Neural cell (in vitro differentiated cells): ENCODE results near the gene PTPRD. TPM values are rescaled to one million over a fixed set of nuclear protein-coding genes. Genes with fewer than 3 reads are reported as not detected.

ENCODE experiments used
- H2AFZ ChIP-seq: fragments of 200-600, 300-800 bp; sonication (generic), shearing (Covaris generic); 2 replicates; pipeline ENCODE4 v1.6.0; 2014; ENCODE audit warnings: low read depth, mild to moderate bottlenecking, antibody characterized with exemption, low read length, moderate library complexity
- H3F3A ChIP-seq: fragments of 200-600 bp; shearing (Covaris generic); 2 replicates; pipeline ENCODE4 v1.6.1; 2016; ENCODE audit warnings: mild to moderate bottlenecking, moderate library complexity, mixed read lengths, antibody characterized with exemption, low read length; ENCODE audit not compliant: insufficient read depth, poor library complexity, severe bottlenecking
- H3K27ac ChIP-seq: fragments of 200-600, 300-800 bp; sonication (generic), shearing (Covaris generic); 2 replicates; pipeline ENCODE4 v1.5.1; 2014; ENCODE audit warnings: mild to moderate bottlenecking, low read length, moderate library complexity
- H3K27me3 ChIP-seq: fragments of 300-800, 200-600 bp; sonication (generic), shearing (Covaris generic); 2 replicates; pipeline ENCODE4 v1.6.0; 2014; ENCODE audit warnings: mild to moderate bottlenecking, low read depth, low read length, moderate library complexity; ENCODE audit not compliant: insufficient read depth
- H3K36me3 ChIP-seq: fragments of 300-800, 200-600 bp; sonication (generic), shearing (Covaris generic); 2 replicates; pipeline ENCODE4 v1.5.1; 2014; ENCODE audit warnings: mild to moderate bottlenecking, antibody characterized with exemption, low read length, moderate library complexity; ENCODE audit not compliant: insufficient read depth
- H3K4me2 ChIP-seq: fragments of 300-800, 200-600 bp; sonication (generic), shearing (Covaris generic); 2 replicates; pipeline ENCODE4 v1.6.0; 2014; ENCODE audit warnings: mild to moderate bottlenecking, low read length
- H3K4me3 ChIP-seq: fragments of 300-800, 200-600 bp; sonication (generic), shearing (Covaris generic); 2 replicates; pipeline ENCODE4 v1.5.1; 2014; ENCODE audit warnings: mild to moderate bottlenecking, low read length, moderate library complexity
- H3K79me2 ChIP-seq: fragments of 200-600 bp; shearing (Covaris generic); replicated peaks from 2 replicates; pipeline ENCODE4 v1.6.0; 2014; ENCODE audit warnings: mild to moderate bottlenecking, low read length, moderate library complexity; ENCODE audit not compliant: insufficient read depth
- H3K9ac ChIP-seq: fragments of 300-800, 200-600 bp; sonication (generic), shearing (Covaris generic); 2 replicates; pipeline ENCODE4 v1.6.1; 2016; ENCODE audit warnings: mild to moderate bottlenecking, low read length, mixed read lengths
- H3K9me2 ChIP-seq: fragments of 200-600 bp; shearing (Covaris generic); 2 replicates; pipeline ENCODE4 v1.6.1; 2016; ENCODE audit warnings: mild to moderate bottlenecking, low read length, mixed read lengths; ENCODE audit not compliant: insufficient read depth
- H3K9me3 ChIP-seq: fragments of 200-600, 300-800 bp; sonication (generic), shearing (Covaris generic); 2 replicates; pipeline ENCODE4 v1.6.1; 2016; ENCODE audit warnings: mild to moderate bottlenecking, mixed run types, low read length, moderate library complexity, mixed read lengths
- H4K20me1 ChIP-seq: fragments of 200-600 bp; shearing (Covaris generic); 2 replicates; pipeline ENCODE4 v1.6.1; 2016; ENCODE audit warnings: mild to moderate bottlenecking, mixed run types; ENCODE audit not compliant: insufficient read depth
- EP300 ChIP-seq: fragments of 450-650 bp; conservative IDR thresholded peaks from 2 replicates; pipeline ENCODE4 v1.6.1; 2014; ENCODE audit warnings: antibody characterized with exemption, mild to moderate bottlenecking, moderate library complexity; ENCODE audit not compliant: poor library complexity, severe bottlenecking
- EZH2 ChIP-seq: fragments of 200-600, 300-800 bp; shearing (Covaris generic), sonication (generic); IDR thresholded peaks from 2 replicates; pipeline ENCODE4 v1.6.1; 2014; ENCODE audit warnings: antibody characterized with exemption, low read length, borderline replicate concordance, mild to moderate bottlenecking; ENCODE audit not compliant: insufficient read depth, poor library complexity, severe bottlenecking
- MXI1 ChIP-seq: fragments of 450-650 bp; conservative IDR thresholded peaks from 2 replicates; pipeline ENCODE4 v1.6.1; 2014; ENCODE audit warnings: antibody characterized with exemption, mild to moderate bottlenecking; ENCODE audit not compliant: poor library complexity, severe bottlenecking
- POLR2AphosphoS5 ChIP-seq: IDR thresholded peaks from 2 replicates; pipeline ENCODE4 v1.6.1; 2012
- RAD21 ChIP-seq: fragments of 450-650 bp; conservative IDR thresholded peaks from 2 replicates; pipeline ENCODE4 v1.6.1; 2014; ENCODE audit warnings: antibody characterized with exemption, mild to moderate bottlenecking, moderate library complexity
- SMC3 ChIP-seq: fragments of 450-650 bp; conservative IDR thresholded peaks from 2 replicates; pipeline ENCODE4 v1.6.1; 2014; ENCODE audit warnings: antibody characterized with exemption, mild to moderate bottlenecking, moderate library complexity; ENCODE audit not compliant: poor library complexity
- TAF1 ChIP-seq: IDR thresholded peaks from 2 replicates; pipeline ENCODE4 v1.6.1; 2012; ENCODE audit warnings: low read depth
- polyA plus RNA-seq: library from polyadenylated mRNA; depleted of rRNA; stranded (reverse); fragments of >200 nt; gene quantifications from 2 replicates; pipeline ENCODE4 v1.2.3, GENCODE V29; 2014
- TF ChIP-seq, protein P1 (sequence below): IDR thresholded peaks from 2 replicates; pipeline ENCODE4 v1.6.1; 2012; ENCODE audit warnings: borderline replicate concordance
- TF ChIP-seq, protein P2 (sequence below): fragments of 450-650 bp; IDR thresholded peaks from 2 replicates; pipeline ENCODE4 v1.5.1; 2014; ENCODE audit warnings: antibody characterized with exemption, mild to moderate bottlenecking, moderate library complexity; ENCODE audit not compliant: poor library complexity, severe bottlenecking

PTPRD gene
- polyA plus RNA-seq, 1 donor from 2014 or later = 143 TPM

DNA sequence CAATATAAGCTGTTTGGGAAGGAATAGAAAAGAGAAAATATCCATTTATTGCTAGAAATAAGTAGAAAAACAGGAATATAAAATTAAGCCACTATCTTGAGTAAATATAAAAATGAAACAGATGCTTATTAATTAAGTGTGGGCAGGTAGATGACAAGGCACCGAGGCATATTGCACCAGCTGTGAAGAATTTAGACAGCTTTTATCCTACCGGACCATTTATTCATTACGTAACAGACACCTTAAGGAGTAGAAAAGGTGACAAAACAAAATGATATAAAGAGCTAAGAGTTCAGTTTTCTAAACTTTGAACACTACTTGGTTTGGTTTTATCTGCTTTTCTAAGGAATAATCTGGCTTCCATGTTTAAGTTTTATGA, 404.1 kb downstream of the PTPRD start:
- Histone ChIP-seq H3K4me2 (no peak overlapping the region), H3K27ac (no peak overlapping the region), H3F3A (no peaks in the 10 kb centered on the region), H3K79me2 (no peaks in the 10 kb centered on the region), H3K27me3 (no peaks in the 10 kb centered on the region), H3K9me2 (no peaks in the 10 kb centered on the region), H3K4me3 (no peak overlapping the region), H2AFZ (no peak overlapping the region), H3K9me3 (no peaks in the 10 kb centered on the region), H4K20me1 (no peaks in the 10 kb centered on the region), H3K36me3 (no peaks in the 10 kb centered on the region), H3K9ac (no peak overlapping the region)
- TF ChIP-seq MXI1 (no peak), RAD21 (no peak), POLR2AphosphoS5 (no peak)
- TF ChIP-seq, protein P1, sequence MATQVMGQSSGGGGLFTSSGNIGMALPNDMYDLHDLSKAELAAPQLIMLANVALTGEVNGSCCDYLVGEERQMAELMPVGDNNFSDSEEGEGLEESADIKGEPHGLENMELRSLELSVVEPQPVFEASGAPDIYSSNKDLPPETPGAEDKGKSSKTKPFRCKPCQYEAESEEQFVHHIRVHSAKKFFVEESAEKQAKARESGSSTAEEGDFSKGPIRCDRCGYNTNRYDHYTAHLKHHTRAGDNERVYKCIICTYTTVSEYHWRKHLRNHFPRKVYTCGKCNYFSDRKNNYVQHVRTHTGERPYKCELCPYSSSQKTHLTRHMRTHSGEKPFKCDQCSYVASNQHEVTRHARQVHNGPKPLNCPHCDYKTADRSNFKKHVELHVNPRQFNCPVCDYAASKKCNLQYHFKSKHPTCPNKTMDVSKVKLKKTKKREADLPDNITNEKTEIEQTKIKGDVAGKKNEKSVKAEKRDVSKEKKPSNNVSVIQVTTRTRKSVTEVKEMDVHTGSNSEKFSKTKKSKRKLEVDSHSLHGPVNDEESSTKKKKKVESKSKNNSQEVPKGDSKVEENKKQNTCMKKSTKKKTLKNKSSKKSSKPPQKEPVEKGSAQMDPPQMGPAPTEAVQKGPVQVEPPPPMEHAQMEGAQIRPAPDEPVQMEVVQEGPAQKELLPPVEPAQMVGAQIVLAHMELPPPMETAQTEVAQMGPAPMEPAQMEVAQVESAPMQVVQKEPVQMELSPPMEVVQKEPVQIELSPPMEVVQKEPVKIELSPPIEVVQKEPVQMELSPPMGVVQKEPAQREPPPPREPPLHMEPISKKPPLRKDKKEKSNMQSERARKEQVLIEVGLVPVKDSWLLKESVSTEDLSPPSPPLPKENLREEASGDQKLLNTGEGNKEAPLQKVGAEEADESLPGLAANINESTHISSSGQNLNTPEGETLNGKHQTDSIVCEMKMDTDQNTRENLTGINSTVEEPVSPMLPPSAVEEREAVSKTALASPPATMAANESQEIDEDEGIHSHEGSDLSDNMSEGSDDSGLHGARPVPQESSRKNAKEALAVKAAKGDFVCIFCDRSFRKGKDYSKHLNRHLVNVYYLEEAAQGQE = no peak

DNA sequence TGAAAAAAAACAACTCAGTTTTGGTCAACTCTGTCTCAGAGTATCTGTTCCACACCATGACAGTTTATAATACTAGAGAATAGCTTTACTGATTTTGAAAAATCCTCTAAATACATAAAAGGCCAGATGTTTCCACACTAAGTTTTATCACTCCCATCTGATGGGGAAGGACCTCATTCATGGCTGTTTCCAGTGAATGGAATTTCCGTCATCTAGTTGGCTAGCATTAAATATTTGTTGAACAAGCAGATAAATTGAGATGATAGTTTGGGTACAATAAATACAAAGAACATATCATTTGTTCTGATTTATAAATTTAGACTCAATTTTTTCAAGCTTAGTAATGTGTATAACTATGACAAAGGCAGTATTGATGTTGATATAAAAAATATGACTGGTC, 408.5 kb downstream of the PTPRD start:
- no peaks in the 10 kb centered on the region for H3K79me2 ChIP-seq
- no peak overlapping the region for H2AFZ ChIP-seq
- no peaks in the 10 kb centered on the region for H4K20me1 ChIP-seq
- no peak overlapping the region for H3K4me3 ChIP-seq
- no peaks in the 10 kb centered on the region for H3K27me3 ChIP-seq
- no peaks in the 10 kb centered on the region for H3K9me2 ChIP-seq
- H3F3A ChIP-seq = no peaks in the 10 kb centered on the region
- H3K36me3 ChIP-seq = no peaks in the 10 kb centered on the region
- H3K4me2 ChIP-seq = no peak overlapping the region
- no peak for TF ChIP-seq MXI1
- no peak for TF ChIP-seq EZH2
- TF ChIP-seq TAF1 = no peak
- TF ChIP-seq, protein P2, sequence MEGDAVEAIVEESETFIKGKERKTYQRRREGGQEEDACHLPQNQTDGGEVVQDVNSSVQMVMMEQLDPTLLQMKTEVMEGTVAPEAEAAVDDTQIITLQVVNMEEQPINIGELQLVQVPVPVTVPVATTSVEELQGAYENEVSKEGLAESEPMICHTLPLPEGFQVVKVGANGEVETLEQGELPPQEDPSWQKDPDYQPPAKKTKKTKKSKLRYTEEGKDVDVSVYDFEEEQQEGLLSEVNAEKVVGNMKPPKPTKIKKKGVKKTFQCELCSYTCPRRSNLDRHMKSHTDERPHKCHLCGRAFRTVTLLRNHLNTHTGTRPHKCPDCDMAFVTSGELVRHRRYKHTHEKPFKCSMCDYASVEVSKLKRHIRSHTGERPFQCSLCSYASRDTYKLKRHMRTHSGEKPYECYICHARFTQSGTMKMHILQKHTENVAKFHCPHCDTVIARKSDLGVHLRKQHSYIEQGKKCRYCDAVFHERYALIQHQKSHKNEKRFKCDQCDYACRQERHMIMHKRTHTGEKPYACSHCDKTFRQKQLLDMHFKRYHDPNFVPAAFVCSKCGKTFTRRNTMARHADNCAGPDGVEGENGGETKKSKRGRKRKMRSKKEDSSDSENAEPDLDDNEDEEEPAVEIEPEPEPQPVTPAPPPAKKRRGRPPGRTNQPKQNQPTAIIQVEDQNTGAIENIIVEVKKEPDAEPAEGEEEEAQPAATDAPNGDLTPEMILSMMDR = no peak
- TF ChIP-seq RAD21 = no peak
- TF ChIP-seq, protein P1 = no peak
- TF ChIP-seq SMC3 = no peak
- no peak for TF ChIP-seq EP300
- TF ChIP-seq POLR2AphosphoS5 = no peak
- H3K9me3 ChIP-seq = no peaks in the 10 kb centered on the region
- H3K27ac ChIP-seq = no peak overlapping the region
- H3K9ac ChIP-seq = no peak overlapping the region
